Mesothelial cell of epicardium (in vitro differentiated cells): ENCODE measurements around the gene ISYNA1. TPM values are rescaled to one million over a fixed set of nuclear protein-coding genes. Genes with fewer than 3 reads are reported as not detected.

Source experiments
- DNase-seq, 2 experiments: peaks; one replicate each; pipeline ENCODE4 v3.0.0; 2021; ENCODE audit warnings: low spot score in 2 of 2; ENCODE audit not compliant: unreplicated experiment in 2 of 2
- H3K27ac Mint-ChIP-seq: 2 replicates; pipeline ENCODE4 v1.8.0; 2021; ENCODE audit warnings: mixed read lengths
- H3K27me3 Mint-ChIP-seq: 2 replicates; pipeline ENCODE4 v1.8.0; 2021; ENCODE audit warnings: low read depth, mixed read lengths
- H3K36me3 Mint-ChIP-seq: 2 replicates; pipeline ENCODE4 v1.8.0; 2021; ENCODE audit warnings: mixed read lengths
- H3K4me1 Mint-ChIP-seq: 2 replicates; pipeline ENCODE4 v1.8.0; 2021; ENCODE audit warnings: mixed read lengths
- H3K4me3 Mint-ChIP-seq: 2 replicates; pipeline ENCODE4 v1.8.0; 2021; ENCODE audit warnings: mild to moderate bottlenecking, moderate library complexity, mixed read lengths
- H3K9me3 Mint-ChIP-seq: 2 replicates; pipeline ENCODE4 v1.8.0; 2021; ENCODE audit warnings: mixed read lengths
- total RNA-seq: library from RNA; stranded (reverse); gene quantifications from 3 replicates; pipeline ENCODE4 v1.2.1, GENCODE V29; 2021
- TF ChIP-seq, protein P1 (sequence below): fragments of 200-600 bp; sonication (generic); IDR thresholded peaks from one replicate; pipeline ENCODE4 v1.5.0; 2021; ENCODE audit warnings: antibody characterized with exemption; ENCODE audit not compliant: unreplicated experiment

Gene ISYNA1
- total RNA-seq, 1 donor from 2014 or later: 826 TPM

DNA sequence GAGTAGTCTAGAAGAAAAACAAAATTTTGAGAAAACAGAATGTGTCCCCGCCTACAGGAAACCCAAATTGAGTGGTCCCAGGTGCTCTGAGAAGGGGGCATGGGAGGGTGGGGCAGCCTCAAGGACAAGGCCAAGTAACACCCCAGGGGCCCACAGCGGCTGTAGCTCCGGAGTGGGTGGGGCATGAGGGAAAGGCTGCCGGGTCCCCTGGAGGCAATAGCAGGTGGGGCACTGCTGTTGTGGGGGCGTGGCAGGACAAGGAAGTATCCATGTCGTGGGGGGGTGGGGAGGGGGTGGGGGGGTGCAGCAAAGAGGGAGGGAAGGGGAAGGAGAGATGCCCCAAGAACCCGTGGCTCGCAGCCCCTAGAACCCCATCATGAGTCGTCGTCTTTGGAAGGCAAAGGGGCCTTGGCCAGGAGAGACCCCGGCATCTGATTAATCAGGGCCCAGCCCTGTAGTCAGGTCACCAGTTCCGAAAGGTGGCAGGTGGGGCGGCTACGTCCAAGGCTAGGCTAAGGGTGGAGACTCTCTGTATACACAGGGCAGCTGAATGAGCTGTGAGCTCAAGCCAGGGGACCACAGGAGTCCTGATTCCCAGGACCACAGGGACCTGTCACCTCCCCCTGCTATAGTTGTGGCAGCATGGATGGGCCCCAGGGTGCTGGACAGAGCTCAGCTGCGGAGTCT is 7.5 kb upstream of the ISYNA1 start:
- TF ChIP-seq, protein P1, sequence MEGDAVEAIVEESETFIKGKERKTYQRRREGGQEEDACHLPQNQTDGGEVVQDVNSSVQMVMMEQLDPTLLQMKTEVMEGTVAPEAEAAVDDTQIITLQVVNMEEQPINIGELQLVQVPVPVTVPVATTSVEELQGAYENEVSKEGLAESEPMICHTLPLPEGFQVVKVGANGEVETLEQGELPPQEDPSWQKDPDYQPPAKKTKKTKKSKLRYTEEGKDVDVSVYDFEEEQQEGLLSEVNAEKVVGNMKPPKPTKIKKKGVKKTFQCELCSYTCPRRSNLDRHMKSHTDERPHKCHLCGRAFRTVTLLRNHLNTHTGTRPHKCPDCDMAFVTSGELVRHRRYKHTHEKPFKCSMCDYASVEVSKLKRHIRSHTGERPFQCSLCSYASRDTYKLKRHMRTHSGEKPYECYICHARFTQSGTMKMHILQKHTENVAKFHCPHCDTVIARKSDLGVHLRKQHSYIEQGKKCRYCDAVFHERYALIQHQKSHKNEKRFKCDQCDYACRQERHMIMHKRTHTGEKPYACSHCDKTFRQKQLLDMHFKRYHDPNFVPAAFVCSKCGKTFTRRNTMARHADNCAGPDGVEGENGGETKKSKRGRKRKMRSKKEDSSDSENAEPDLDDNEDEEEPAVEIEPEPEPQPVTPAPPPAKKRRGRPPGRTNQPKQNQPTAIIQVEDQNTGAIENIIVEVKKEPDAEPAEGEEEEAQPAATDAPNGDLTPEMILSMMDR: no peak
- H3K4me3 Mint-ChIP-seq: no peak overlapping the region

DNA sequence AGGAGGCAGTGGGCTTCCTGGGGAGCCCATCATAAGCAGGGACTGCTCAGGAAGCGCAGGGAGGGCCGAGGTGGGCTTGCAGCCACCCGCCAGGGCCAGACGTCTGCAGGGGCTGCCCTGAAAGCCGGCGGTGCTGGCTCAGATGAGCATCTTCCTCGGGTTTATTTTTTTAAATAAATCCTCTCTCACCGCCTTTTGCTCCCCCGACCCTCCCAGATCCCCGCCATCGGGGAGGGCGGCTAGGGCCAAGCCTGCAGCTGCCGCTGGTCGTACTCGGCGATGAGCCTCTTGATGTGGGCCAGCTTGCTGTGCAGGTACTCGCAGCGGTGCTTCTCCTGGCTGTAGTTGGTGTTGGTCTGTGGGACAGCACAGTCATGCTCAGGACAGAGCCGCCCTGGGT is 6.6 kb upstream of the ISYNA1 start:
- Mint-ChIP-seq H3K27me3 (no peaks in the 10 kb centered on the region), H3K36me3 (peaks cover 3% of the 10 kb centered on the region), H3K4me1 (peaks cover 30% of the 10 kb centered on the region), H3K4me3 (no peak overlapping the region), H3K9me3 (no peaks in the 10 kb centered on the region), H3K27ac (no peak overlapping the region)
- TF ChIP-seq, protein P1: no peak
- no peak for DNase-seq

More for the DNA sequence above, 7.5 kb upstream of the ISYNA1 start:
- no peak for DNase-seq
- Mint-ChIP-seq H3K27me3 (no peaks in the 10 kb centered on the region), H3K27ac (no peak overlapping the region), H3K9me3 (no peaks in the 10 kb centered on the region), H3K4me1 (peaks cover 22% of the 10 kb centered on the region), H3K36me3 (peaks cover 3% of the 10 kb centered on the region)

DNA sequence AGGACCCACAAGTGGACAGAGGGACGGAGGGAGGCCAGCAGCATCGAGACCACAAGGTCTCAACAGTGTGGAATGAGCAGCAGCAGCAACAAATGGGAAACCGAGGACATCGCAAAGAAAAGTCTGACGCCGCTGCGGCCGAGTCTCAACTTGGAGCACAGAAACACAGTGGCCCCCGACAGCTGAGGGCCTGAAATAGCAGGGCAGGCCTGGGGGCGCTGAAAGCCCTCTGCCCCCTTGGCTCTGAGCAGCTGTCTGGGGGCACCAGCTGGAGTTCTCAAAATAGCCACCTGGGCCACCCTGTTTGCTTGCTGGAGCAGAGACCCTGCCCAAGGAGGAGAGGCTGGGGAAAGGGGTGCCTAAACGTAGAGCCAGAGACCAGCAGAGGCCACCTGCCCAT is 5.9 kb upstream of the ISYNA1 start:
- Mint-ChIP-seq H3K4me3 (no peak overlapping the region), H3K4me1 (peaks cover 37% of the 10 kb centered on the region), H3K27ac (no peak overlapping the region), H3K9me3 (no peaks in the 10 kb centered on the region), H3K36me3 (peaks cover 3% of the 10 kb centered on the region), H3K27me3 (no peaks in the 10 kb centered on the region)
- DNase-seq: no peak
- TF ChIP-seq, protein P1: no peak

DNA sequence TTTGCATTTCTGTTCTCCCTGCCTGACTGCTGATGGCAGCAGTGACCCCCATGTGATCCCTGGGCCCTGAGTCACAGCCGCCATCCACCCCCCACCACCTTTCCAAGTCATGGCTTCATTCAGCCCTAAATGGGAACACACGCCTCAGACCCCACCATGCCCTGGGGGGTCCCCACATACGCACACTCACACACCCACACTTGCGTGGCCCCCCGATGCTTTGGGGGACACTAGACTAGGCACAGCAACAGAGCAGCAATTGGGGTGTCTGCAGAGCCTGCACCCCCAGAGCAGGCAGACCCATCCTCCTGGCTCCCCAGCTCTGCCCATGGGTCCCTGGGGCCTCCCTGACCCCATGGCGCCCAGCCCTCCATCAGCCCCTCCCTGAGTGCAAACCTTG is 5.5 kb upstream of the ISYNA1 start:
- H3K27me3 Mint-ChIP-seq: no peaks in the 10 kb centered on the region
- no peaks in the 10 kb centered on the region for H3K9me3 Mint-ChIP-seq
- H3K27ac Mint-ChIP-seq: no peak overlapping the region
- peaks cover 41% of the 10 kb centered on the region for H3K4me1 Mint-ChIP-seq
- H3K4me3 Mint-ChIP-seq: no peak overlapping the region
- no peak for DNase-seq
- H3K36me3 Mint-ChIP-seq: peaks cover 2% of the 10 kb centered on the region
- TF ChIP-seq, protein P1: no peak

DNA sequence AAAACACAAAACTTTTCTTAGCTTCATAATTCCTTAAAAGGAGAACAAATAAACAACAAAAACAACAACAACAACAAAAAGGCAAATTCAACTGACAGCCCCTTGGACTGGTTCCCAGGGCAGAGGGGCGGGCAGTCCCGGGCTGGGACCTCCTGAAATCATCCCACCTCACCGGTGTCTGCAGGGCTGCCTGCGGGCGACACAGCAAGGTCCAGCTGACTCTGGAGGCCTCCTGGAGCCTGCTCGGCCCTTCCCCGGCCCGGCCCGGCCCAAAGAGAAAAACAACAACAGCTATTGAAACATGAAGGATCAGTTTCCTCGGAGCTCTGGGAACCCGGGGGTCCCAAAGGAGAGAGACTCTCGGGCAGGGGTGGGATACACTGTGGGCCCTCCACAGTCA is 5.0 kb upstream of the ISYNA1 start:
- Mint-ChIP-seq H3K27me3 (no peaks in the 10 kb centered on the region), H3K9me3 (no peaks in the 10 kb centered on the region), H3K4me3 (no peak overlapping the region), H3K36me3 (no peaks in the 10 kb centered on the region), H3K27ac (peak overlapping the region; percentile 79), H3K4me1 (peaks cover 41% of the 10 kb centered on the region)
- TF ChIP-seq, protein P1: no peak
- DNase-seq: no peak
